ENCODE results near the gene ZNF425.
"Not testable (repeated sequence)": the region's sequence is repeated elsewhere in the genome, so short reads cannot be mapped to it uniquely, and the experiment has no call there.

ZNF425 gene

GRCh38 chr7:149074116-149074885 lies 51.8 kb downstream of the ZNF425 start:
- DNase-seq (ENCODE audit: extremely low read depth in 1 of 2, low read depth in 1 of 2) = no peak

GRCh38 chr7:149072438-149072775 lies 53.7 kb downstream of the ZNF425 start:
- no peak for DNase-seq (ENCODE audit: extremely low read depth in 1 of 2, low read depth in 1 of 2)

GRCh38 chr7:149071641-149072437 lies 54.3 kb downstream of the ZNF425 start:
- DNase-seq (ENCODE audit: extremely low read depth in 1 of 2, low read depth in 1 of 2) = peak in 1 of 2 donors; percentile 21

- DNase-seq (ENCODE audit: extremely low read depth in 1 of 2, low read depth in 1 of 2) = no peak
Measured at GRCh38 chr7:149071182-149071635, 54.9 kb downstream of the ZNF425 start.

- DNase-seq (ENCODE audit: extremely low read depth in 1 of 2, low read depth in 1 of 2) = no peak
Measured at GRCh38 chr7:149070372-149071125, 55.6 kb downstream of the ZNF425 start.

GRCh38 chr7:149067869-149068268 lies 58.3 kb downstream of the ZNF425 start:
- no peak for DNase-seq (ENCODE audit: extremely low read depth in 1 of 2, low read depth in 1 of 2)

GRCh38 chr7:149063476-149063875 lies 62.6 kb downstream of the ZNF425 start:
- DNase-seq (ENCODE audit: extremely low read depth in 1 of 2, low read depth in 1 of 2) = no peak

GRCh38 chr7:149062217-149062899 lies 63.8 kb downstream of the ZNF425 start:
- not testable (repeated sequence) for DNase-seq (ENCODE audit: extremely low read depth in 1 of 2, low read depth in 1 of 2)

- no peak for DNase-seq (ENCODE audit: extremely low read depth in 1 of 2, low read depth in 1 of 2)
Measured at GRCh38 chr7:149060156-149060555, 66.0 kb downstream of the ZNF425 start.

GRCh38 chr7:149053885-149054284 lies 72.2 kb downstream of the ZNF425 start:
- DNase-seq (ENCODE audit: extremely low read depth in 1 of 2, low read depth in 1 of 2) = no peak

GRCh38 chr7:149053384-149053783 lies 72.7 kb downstream of the ZNF425 start:
- no peak for DNase-seq (ENCODE audit: extremely low read depth in 1 of 2, low read depth in 1 of 2)
